HEK293 (cell line): ENCODE measurements around the gene ZNF646.

Experiments
- EGR2 ChIP-seq: fragments of 450-650 bp; formaldehyde crosslinking; IDR thresholded peaks from 2 replicates; pipeline ENCODE4 v1.5.1; 2016; ENCODE audit warnings: low read depth, missing biosample characterization, missing genetic modification characterization
- MYNN ChIP-seq: fragments of 450-650 bp; formaldehyde crosslinking; IDR thresholded peaks from 2 replicates; pipeline ENCODE4 v1.5.1; 2016; ENCODE audit warnings: missing biosample characterization, missing genetic modification characterization, borderline replicate concordance
- TCF7L2 ChIP-seq: IDR thresholded peaks from 2 replicates; pipeline ENCODE4 v1.6.1; 2011; ENCODE audit warnings: low read depth, mild to moderate bottlenecking, inconsistent platforms, low read length, moderate library complexity, borderline replicate concordance
- ZNF350 ChIP-seq: fragments of 450-650 bp; formaldehyde crosslinking; IDR thresholded peaks from 2 replicates; pipeline ENCODE4 v1.5.0; 2017; ENCODE audit warnings: missing biosample characterization, mild to moderate bottlenecking, missing genetic modification characterization
- ZNF660 ChIP-seq: fragments of 450-650 bp; IDR thresholded peaks from 2 replicates; pipeline ENCODE4 v1.5.1; 2018; ENCODE audit warnings: missing biosample characterization, mild to moderate bottlenecking, missing genetic modification characterization
- ZNF747 ChIP-seq: fragments of 450-650 bp; formaldehyde crosslinking; IDR thresholded peaks from 2 replicates; pipeline ENCODE4 v1.5.1; 2016; ENCODE audit warnings: missing biosample characterization, missing genetic modification characterization
- TF ChIP-seq, protein P1 (sequence below): fragments of 450-650 bp; formaldehyde crosslinking; IDR thresholded peaks from 2 replicates; pipeline ENCODE4 v1.5.1; 2016; ENCODE audit warnings: missing biosample characterization, missing genetic modification characterization
- TF ChIP-seq, protein P2 (sequence below): IDR thresholded peaks from 2 replicates; pipeline ENCODE4 v1.6.1; 2011; ENCODE audit warnings: mild to moderate bottlenecking, low read depth, low read length, borderline replicate concordance
- TF ChIP-seq, protein P3 (sequence below): sonication (generic); formaldehyde crosslinking; IDR thresholded peaks from 2 replicates; pipeline ENCODE4 v1.8.1; 2022; ENCODE audit warnings: mild to moderate bottlenecking, moderate library complexity, missing genetic modification reagents

DNA sequence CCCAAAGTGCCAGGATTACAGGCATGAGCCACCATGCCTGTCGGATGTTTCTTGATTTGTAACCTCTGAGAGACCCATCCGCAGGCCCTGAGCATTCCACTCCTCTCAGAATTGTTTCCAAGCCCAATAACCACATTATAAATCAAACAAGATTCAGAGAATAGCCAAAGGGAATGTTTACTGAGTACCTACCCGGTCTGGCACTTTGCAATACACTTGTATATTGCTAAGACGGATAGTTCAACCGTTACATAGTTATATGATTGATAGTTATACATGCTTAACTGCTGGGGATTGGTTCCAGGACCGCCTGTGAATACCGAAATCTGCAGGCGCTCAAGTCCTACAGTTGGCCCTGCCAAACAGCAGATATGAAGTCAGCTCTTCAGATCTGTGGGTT, 40.2 kb downstream of the ZNF646 start:
- no peak for TF ChIP-seq MYNN
- TF ChIP-seq ZNF747 (tag by site-specific recombination), result no peak
- TF ChIP-seq, protein P1, sequence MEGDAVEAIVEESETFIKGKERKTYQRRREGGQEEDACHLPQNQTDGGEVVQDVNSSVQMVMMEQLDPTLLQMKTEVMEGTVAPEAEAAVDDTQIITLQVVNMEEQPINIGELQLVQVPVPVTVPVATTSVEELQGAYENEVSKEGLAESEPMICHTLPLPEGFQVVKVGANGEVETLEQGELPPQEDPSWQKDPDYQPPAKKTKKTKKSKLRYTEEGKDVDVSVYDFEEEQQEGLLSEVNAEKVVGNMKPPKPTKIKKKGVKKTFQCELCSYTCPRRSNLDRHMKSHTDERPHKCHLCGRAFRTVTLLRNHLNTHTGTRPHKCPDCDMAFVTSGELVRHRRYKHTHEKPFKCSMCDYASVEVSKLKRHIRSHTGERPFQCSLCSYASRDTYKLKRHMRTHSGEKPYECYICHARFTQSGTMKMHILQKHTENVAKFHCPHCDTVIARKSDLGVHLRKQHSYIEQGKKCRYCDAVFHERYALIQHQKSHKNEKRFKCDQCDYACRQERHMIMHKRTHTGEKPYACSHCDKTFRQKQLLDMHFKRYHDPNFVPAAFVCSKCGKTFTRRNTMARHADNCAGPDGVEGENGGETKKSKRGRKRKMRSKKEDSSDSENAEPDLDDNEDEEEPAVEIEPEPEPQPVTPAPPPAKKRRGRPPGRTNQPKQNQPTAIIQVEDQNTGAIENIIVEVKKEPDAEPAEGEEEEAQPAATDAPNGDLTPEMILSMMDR (tag by site-specific recombination), result no peak
- TF ChIP-seq EGR2 (tag by site-specific recombination), result no peak
- TF ChIP-seq, protein P2, sequence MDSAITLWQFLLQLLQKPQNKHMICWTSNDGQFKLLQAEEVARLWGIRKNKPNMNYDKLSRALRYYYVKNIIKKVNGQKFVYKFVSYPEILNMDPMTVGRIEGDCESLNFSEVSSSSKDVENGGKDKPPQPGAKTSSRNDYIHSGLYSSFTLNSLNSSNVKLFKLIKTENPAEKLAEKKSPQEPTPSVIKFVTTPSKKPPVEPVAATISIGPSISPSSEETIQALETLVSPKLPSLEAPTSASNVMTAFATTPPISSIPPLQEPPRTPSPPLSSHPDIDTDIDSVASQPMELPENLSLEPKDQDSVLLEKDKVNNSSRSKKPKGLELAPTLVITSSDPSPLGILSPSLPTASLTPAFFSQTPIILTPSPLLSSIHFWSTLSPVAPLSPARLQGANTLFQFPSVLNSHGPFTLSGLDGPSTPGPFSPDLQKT, result no peak
- TF ChIP-seq, protein P3, sequence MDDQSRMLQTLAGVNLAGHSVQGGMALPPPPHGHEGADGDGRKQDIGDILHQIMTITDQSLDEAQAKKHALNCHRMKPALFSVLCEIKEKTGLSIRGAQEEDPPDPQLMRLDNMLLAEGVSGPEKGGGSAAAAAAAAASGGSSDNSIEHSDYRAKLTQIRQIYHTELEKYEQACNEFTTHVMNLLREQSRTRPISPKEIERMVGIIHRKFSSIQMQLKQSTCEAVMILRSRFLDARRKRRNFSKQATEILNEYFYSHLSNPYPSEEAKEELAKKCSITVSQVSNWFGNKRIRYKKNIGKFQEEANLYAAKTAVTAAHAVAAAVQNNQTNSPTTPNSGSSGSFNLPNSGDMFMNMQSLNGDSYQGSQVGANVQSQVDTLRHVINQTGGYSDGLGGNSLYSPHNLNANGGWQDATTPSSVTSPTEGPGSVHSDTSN (CRISPR knock-in tag), result no peak
- TF ChIP-seq ZNF350, result no peak
- TF ChIP-seq TCF7L2, result no peak
- TF ChIP-seq ZNF660 (tag by site-specific recombination), result no peak
